ENCODE measurements around the gene TCTN2.

Gene TCTN2

DNA sequence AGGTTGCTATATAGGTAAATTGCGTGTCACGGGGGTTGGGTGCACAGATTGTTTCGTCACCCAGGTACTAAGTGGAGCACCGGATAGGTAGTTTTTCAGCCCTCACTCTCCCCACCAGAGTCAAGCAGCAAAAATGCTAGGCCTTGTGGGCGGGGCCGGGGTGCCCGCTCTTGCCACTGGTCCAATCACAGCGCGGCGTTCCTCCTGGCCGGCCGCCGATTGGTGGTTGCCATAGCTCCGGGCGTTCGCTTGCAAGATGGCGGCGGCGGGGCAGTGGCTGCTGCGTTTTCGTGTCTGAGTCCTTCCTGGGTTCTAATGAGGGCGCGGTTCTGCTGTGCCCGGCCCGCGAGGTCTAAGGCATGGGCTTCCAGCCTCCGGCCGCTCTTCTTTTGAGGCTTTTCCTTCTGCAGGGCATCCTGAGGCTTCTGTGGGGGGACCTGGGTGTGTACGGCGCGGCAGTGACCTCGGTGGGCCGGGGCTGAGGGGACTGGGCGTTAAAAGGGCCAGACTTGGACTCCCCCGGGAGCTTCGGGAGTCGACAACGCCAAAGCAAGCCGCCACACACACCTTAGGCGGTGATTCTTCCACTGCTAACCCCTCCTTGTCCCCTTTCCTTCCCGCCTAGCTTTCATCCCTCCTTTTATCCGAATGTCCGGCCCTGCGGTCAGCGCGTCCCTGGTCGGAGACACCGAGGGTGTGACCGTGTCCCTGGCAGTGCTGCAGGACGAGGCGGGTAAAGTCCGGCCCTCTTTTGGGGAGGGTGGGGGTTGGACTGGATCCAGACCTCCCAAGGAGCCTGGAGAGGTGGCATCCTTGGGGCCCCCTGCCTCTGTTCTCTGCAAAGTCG lies at the start of gene TCTN2:
Gene TCTN2 (plus strand): TSS at position 232 of the 847 bp plus-strand sequence. CDS start 128 bp downstream, at position 360.
- peak; percentile 81 to 88 (median 87) for DNase-seq (ENCODE audit: low read depth in 3 of 3)

DNA sequence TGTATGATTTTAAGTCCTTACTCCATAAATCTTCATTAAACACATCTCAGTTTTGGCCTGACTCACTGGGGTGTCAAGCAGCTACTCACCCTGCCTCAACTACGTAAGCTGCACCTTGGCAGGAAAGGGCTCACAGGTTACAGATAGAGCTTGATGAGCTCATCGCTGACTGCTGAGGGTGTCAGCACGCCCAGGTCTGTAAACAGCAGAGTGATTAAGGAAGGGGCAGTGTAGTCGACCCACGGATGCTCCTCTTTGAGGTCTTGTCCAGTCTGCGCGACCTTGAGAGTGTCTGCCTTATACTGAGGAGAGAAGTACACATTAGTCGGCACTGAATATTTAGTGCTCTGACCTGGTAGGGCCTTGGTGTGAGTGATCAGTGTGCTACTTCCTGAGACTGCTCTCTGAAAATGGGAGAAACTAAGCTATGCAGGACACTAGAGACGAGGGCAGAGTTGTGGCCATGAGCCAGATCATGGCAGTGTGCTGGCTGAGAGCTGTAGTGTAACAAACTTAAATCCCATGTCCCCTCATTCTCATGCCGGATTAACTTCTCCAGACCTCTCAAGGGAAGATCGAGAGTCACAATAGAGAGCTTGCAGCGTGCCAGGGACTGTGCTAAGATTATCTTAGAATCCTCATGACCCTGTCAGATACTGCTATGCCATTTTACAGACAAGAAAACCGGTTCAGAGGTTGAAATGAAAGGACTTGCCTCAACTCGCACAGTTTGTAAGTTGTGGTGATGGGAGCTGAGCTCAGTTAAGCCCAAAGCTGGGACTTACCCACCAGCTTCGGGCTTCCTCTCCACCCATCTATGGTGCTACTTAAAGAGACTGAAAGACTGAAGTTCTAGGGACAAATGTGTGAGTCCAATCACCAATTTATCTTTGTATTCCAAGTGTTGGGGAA lies 49.0 kb upstream of the TCTN2 start:
- no peak for DNase-seq (ENCODE audit: low read depth in 3 of 3)

DNA sequence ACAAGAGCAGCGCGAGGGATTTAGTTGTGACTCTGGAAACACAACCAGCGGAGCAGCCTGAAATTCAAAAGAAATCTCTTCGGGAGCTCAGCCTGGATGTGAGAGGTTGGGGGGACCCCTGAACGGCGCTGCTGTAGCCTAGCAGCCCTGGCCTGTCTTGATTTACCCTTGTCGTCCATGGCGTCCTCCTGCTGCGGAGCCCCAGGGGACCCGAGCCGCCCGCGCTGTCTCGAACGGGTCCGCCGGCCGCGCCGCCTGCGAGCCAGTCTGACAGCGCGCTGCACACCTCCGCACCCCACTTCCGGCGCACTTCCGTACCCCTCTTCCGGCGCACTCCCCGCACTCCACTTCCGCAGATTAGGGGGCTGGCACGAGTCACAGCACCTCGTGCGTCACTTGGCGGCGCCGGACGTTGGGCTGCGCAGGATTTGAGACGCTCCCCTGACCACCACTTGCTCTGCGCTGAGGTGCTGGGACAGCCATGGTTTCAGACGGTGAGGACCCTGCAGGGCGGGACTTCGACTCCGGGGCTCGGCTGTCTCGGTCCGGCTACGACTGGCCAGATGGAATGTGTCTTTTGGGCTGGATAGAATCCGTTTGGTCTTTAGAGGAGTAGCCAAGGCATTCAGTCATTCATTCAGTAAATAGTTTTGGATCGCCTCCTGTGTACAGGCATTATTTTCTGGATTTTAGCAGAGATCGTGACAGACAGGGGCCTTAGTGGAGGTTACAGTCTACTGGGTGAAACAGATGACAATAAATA lies 37.4 kb upstream of the TCTN2 start, which contains the start of the genes EIF2B1 and GTF2H3:
Gene EIF2B1 (minus strand): TSS at position 308 of the 763 bp plus-strand sequence. CDS start 129 bp downstream, at position 179.
Gene GTF2H3 (plus strand): TSS at position 451 of the 763 bp plus-strand sequence. CDS start 31 bp downstream, at position 482.
- peak; percentile 87 to 95 (median 90) for DNase-seq (ENCODE audit: low read depth in 3 of 3)

DNA sequence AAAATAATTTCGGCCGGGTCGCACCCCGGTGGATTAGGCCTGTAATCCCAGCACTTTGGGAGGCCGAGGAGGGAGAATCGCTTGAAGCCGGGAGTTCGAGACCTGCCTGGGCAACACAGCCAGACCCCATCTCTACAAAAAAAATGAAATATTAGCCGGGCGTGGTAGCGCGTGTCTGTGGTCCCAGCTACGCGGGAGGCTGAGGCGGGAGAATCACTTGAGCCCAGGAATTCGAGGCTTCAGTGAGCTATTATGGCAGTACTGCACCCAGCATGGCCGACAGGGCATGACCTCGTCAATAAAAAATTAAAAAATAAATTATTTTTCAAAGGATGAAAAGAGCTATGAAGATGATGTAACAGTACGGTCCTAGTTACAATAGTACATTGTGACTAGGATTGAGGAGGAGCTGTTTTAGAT lies 36.8 kb upstream of the TCTN2 start:
- DNase-seq (ENCODE audit: low read depth in 3 of 3) = no peak

DNA sequence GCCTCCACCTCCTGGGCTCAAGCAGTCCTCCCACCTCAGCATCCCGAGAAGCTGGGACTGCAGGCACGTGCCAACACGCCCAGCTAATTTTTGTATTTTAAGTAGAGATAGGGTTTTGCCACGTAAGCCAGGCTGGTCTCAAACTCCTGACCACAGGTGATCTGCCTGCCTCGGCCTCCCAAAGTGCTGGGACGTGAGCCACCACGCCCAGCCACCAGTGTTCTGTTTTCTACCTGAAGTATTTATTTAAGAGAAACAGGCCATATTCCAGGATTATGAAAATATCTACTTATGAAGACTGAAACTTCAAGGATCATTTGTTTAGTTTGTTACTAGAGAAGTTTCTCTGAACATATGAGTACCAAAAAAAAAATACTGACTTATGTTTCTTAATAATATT lies 27.0 kb upstream of the TCTN2 start:
- DNase-seq (ENCODE audit: low read depth in 3 of 3) = no peak

DNA sequence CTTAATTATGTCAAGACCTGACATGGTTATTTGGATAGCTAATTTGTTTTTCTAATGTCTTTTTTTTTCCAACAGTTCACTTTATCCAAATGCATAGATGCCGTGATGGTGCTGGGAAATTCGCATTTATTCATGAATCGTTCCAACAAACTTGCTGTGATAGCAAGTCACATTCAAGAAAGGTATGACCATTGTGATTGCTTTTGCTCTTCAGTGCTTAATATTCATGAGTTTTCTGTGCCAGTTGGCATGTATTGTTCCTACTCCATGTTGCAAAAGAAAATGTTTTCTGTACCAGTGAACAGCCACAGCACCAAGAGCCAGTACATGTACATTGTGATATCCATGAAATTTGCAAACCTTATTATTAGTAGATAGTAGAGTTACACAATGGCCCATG lies 25.5 kb upstream of the TCTN2 start:
- DNase-seq (ENCODE audit: low read depth in 3 of 3) = no peak

DNA sequence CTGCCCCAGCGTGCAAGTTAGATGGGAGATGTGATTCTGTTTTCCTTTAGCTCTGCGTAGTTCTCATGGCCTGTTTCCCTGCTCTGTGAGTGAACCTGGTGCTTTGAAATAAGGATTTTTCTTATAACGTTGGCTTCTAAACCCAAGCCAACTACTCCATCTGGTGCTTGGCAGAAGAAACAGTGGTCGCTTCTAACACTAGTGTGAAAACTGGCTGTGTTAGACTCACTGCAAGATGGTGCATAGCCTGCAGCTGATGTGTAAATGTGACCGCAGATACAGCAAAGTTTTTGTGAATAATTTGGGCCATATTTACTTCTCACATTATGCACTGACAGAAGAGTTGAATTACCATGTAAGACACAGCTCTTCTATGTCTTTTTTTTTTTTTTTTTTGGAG lies 25.0 kb upstream of the TCTN2 start:
- no peak for DNase-seq (ENCODE audit: low read depth in 3 of 3)

DNA sequence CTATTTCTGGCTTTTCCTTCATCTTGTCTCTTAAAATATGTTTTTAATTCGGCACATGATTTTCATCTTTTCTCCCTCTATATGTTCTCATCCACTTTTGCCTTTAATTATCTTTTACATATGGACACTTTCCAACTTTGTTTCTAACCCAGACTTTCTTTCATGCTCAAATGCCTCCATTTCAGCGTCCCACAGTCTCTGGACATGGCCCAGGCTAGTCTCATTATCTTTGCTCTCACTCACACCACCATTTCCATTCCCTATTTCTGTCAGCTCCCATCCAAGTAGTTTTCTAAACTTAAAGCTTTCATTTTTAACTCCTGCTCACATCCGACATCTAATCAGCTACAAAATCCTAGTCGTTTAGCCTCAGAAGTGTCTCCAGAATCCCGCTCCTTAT lies 22.5 kb upstream of the TCTN2 start:
- DNase-seq (ENCODE audit: low read depth in 3 of 3) = no peak

DNA sequence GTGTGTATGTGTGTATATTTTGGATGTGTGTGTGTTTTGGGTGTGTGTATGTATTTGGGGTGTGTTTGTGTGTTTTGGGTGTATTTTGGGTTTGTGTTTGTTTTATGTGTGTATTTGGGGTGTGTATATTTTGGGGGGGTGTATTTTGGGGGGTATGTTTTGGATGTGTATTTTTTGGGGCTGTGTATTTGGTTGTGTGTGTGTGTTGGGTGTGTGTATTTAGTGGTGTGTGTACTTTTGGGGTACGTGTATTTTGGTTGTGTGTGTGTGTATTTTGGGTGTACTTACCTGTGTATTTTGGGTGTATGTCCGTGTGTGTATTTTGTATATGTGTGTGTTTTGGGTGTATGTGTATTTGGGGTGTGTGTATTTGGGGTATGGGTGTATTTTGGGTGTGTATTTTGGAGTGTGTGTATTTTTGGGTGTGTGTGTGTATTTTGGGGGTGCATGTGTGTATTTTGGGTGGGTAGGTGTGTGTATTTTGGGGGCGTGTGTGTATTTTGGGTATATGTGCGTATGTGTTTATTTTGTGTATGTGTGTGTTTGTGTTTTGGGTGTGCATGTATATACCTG lies 16.7 kb upstream of the TCTN2 start:
- no peak for DNase-seq (ENCODE audit: low read depth in 3 of 3)

DNA sequence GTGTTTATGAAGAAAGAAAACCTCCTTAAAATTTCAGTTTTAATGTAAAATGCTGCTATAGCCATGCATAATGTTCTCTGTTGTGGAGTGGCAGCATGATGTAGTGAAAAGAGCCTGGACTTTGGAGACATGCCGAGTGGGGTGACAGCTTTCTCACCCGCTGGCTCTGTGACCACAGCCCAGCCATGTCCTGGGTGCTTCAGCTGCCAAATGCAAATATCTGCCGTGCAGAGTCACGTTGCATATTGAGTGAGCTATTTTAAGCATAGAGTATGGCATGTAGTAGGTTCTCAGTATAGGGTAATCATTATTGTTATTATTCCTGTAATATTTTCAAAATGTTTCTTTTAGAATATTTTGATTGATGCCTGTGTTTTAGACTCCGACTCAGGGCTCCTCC lies 15.5 kb upstream of the TCTN2 start:
- DNase-seq (ENCODE audit: low read depth in 3 of 3) = no peak

DNA sequence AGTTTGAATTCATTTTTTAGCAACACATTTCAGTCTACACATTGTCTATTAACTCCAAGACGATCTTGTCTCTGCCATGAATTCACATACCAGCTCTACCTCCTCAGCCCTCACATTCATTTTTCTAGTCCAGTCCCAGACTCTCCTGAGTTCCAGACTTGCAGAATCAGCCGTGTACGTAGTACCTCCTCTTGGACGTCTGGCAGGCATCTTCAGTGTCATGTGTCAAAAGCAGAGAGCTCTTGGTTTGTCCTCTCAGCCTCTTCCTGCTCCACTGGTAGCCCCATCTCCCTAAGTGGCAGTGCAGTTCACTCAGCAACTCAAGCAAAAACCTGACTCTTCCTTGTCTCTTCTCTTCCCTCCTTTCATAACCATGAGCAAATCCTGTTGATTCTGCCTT lies 14.5 kb upstream of the TCTN2 start:
- DNase-seq (ENCODE audit: low read depth in 3 of 3) = no peak

DNA sequence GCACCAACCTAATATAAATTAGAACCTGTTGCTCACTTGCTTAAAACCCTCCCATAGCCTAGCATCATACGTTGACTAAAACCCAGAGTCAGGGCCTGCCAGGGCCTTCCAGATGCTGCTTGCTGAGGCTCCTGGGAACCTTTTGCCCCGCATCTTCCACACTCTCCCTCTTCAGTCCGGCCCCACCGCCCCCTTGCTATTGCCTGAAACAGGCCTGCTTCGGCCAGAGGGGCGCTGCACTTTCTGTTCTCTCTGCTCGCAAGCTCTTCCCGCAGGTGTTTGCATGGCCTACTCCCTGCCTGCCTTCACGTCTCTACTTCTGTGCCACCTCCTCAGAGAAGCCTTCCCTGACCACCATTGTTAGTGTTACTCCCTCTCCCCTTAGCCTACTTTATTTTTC lies 13.7 kb upstream of the TCTN2 start:
- no peak for DNase-seq (ENCODE audit: low read depth in 3 of 3)

DNA sequence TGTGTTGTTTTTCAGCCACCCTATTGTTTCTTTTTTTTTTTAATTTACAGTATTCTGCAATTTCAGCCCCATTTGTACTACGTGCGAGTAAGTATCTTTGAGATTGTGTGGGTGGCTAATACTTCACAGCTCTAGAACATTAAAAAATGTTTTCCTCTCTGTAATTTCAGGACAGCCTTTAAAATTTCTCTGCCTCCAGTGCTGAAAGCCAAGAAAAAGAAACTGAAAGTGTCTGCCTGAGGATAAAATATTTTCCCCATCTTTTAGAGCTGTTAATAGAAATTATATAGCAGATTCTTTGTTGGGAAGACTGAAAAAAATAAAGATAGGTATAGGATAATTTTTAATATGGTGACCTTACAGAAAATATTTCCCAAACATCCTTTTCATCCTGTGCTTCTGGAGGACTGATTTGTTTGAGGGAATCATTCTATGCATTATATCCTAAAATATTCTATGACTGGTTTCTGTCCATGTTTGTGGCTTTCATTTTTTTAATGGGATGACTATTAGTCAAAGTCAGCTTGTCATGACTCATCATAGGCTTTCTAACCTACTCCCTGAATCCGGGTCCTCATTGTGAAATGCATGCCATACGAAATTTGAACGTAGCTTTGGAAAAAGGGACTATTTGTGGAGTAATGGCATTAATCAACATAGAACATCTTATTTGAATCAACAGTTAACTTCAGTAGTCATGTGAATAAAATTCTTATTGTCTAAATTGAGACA lies 10.8 kb upstream of the TCTN2 start:
- DNase-seq (ENCODE audit: low read depth in 3 of 3) = no peak

DNA sequence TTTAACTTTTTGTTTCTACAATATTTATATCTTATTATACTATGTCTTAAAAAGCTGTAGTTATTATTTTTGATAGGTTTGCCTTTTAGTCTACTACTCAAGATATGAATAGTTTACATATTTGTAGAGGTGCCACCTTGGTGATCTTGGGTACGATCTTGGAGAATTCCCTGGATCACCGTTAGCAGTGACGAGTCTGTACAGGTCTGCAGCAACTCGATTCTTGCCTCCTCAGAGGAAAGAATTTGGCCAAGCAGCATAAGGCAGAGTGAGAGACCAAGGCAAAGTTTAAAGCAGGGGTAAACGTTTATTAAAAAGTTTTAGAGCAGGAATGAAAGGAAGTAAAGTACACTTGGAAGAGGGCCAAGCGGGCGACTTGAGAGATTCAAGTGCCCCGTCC lies 3.1 kb upstream of the TCTN2 start:
- DNase-seq (ENCODE audit: low read depth in 3 of 3) = no peak

DNA sequence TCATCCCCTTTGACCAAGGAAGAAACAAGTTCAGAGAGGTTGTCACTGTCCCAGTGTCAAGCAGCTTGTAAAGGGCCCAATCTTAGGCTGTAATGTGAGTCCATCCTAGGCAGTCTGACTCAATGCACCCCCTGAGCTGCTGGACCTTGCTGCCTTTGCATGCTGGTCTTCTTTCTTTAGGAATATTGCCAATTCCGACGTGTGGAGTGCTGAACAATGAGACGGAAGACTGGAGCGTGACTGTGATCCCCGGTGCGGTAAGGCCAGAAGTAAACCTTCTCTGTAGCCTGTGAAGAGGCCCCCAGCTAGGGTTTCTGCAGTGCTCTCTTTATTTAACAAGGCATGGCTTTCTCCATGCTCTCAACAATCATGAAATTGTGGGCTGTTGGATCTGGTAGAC lies 963 bp downstream of the TCTN2 start:
- no peak for DNase-seq (ENCODE audit: low read depth in 3 of 3)

DNA sequence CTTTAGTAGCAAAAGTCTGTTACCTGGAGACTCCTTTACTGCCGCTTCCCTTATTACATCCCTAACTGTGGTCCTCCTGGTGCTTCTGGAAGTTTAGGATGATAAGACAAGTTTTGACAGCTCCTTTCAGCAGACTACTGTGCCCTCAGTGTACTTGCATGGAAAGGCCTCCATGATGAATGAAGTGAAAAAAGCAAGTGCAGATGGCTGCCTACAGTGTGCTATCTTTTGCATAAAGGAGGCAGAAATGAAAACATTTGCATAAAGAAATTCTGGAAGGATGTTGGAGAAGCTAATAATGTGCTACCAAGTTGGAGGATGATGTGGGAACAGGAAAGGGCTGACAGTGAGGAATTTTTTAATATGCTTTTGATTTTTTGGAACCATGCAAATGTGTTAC lies 4.5 kb downstream of the TCTN2 start:
- DNase-seq (ENCODE audit: low read depth in 3 of 3) = no peak

DNA sequence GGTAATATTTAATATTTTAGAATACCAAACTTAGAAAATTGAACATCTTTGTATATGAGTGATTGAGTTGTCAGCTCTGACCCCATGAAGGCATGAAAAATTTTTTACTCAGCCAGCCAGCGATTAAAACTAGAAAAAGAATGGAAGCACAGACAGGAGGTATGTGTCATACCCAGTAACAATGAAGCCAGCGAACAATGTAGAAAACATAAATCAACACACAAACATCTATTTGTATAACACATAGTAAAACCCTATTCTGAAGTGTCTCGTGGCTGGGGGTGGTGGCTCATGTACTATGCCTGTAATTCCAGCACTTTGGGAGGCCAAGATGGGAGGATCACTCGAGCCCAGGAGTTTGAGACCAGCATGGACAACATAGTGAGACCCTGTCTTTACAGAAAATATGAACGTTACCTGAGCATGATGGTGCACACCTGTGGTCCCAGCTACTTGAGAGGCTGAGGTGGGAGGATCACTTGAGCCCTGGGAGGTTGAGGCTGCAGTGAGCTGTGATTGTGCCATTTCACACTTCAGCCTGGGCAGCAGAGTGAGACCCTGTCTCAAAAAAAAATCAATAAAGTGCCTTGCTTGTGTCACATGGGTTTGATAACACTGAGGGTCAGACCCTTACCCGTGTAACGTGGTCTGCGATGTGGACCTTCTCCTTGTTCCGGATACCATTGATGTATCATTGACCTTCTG lies 5.9 kb downstream of the TCTN2 start:
- no peak for DNase-seq (ENCODE audit: low read depth in 3 of 3)

DNA sequence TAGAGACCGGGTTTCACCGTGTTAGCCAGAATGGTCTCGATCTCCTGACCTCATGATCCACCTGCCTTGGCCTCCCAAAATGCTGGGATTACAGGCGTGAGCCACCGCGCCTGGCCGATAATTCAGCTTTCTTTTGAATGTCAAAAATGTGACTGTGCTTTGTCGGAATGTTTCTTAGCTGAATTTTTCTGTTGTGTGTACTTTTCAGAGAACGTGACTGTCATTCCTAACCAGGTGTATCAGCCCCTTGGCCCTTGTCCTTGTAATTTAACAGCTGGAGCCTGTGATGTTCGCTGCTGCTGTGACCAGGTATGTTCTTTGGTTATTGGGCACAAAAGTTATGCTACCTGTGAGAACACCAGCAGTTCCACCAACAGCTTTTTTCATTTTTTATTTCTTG lies 8.1 kb downstream of the TCTN2 start:
- no peak for DNase-seq (ENCODE audit: low read depth in 3 of 3)

DNA sequence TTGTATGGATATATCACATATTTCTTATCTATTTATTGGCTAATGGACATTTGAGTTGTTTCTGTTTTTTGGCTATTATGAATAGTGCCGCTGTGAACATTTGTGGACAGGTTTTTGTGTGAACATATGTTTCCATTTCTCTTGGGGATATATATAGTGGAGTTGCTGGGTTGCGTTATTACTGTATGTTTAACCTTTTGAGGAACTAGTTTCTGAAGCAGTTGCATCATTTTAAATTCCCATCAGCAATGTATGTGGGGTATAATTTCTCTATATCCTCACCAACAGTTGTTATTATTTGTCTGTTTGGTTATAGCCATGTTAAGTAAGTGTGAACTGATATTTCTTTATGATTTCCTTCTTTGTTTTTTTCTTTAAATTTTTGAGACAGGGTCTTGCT lies 10.7 kb downstream of the TCTN2 start:
- DNase-seq (ENCODE audit: low read depth in 3 of 3) = no peak

DNA sequence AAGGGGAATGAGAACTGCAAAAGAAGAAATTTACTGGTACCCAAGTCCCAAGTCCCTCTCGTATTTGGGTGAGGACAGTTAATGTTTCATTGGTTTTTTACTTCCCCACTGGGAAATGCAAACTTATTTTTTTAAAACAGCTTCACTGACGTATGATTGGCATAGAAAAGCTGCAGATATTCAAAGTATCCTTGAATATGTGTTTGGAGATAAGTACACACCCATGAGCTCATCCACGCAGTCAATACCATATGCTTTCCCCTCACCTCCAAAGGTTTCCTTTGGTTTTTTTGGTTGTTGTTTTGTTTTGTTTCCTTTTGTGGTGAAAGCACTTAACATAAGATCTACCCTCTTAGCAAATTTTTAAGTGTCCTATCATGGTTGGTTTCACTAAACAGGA lies 13.1 kb downstream of the TCTN2 start:
- DNase-seq (ENCODE audit: low read depth in 3 of 3) = no peak

Measured in stimulated activated CD4-positive, alpha-beta T cell treated with anti-CD3 and anti-CD28 coated beads, TNF-alpha, amount 100 ng/mL, for 4 hours (primary cell).